Vagina (tissue), 2 donors: ENCODE data around the gene RBL1.

Experiments
- CTCF ChIP-seq, 3 experiments: fragments of 450-650 bp in 2 of 3; fragments of 200-600 bp in 1 of 3; sonication (generic) in 1 of 3; IDR thresholded peaks; one replicate each; pipeline ENCODE4 v1.5.1; 2017 to 2019; ENCODE audit warnings: antibody characterized with exemption in 3 of 3, mild to moderate bottlenecking in 2 of 3, moderate library complexity in 2 of 3
- POLR2A ChIP-seq, 2 donors: fragments of 450-650 bp; IDR thresholded peaks; one replicate each; pipeline ENCODE4 v1.6.1; 2017; ENCODE audit warnings: antibody characterized with exemption in 2 of 2, mild to moderate bottlenecking in 2 of 2, moderate library complexity in 2 of 2
- POLR2AphosphoS5 ChIP-seq, 2 donors: sonication (generic); formaldehyde crosslinking; IDR thresholded peaks; one replicate each; pipeline ENCODE4 v1.9.0; 2017; ENCODE audit warnings: antibody characterized with exemption in 2 of 2, mild to moderate bottlenecking in 2 of 2, low read depth in 1 of 2; ENCODE audit not compliant: insufficient read depth in 1 of 2

GRCh38 chr20:37095108-37095598 is 644 bp downstream of the RBL1 start:
- TF ChIP-seq CTCF (IDR thresholded peaks at IDR 0.05) (no peak), POLR2AphosphoS5 (IDR thresholded peaks at IDR 0.05; ENCODE audit: insufficient read depth in 1 of 2, low read depth in 1 of 2) (no peak), POLR2A (IDR thresholded peaks at IDR 0.05) (no peak)
